HEK293 (cell line): ENCODE data around the gene FKBP7.

Experiments
- KLF7 ChIP-seq: fragments of 450-650 bp; formaldehyde crosslinking; IDR thresholded peaks from 2 replicates; pipeline ENCODE4 v1.5.1; 2016; ENCODE audit warnings: missing biosample characterization, missing genetic modification characterization, borderline replicate concordance
- REPIN1 ChIP-seq: fragments of 450-650 bp; formaldehyde crosslinking; IDR thresholded peaks from 2 replicates; pipeline ENCODE4 v1.5.1; 2017; ENCODE audit warnings: missing biosample characterization, missing genetic modification characterization, low read depth
- YY1 ChIP-seq: fragments of 450-650 bp; formaldehyde crosslinking; IDR thresholded peaks from 2 replicates; pipeline ENCODE4 v1.5.1; 2018; ENCODE audit warnings: missing biosample characterization, missing genetic modification characterization
- ZBTB26 ChIP-seq: fragments of 450-650 bp; formaldehyde crosslinking; optimal IDR thresholded peaks from 2 replicates; pipeline ENCODE3; 2016; ENCODE audit warnings: missing biosample characterization, mild to moderate bottlenecking, missing genetic modification characterization
- ZBTB7A ChIP-seq: fragments of 450-650 bp; formaldehyde crosslinking; IDR thresholded peaks from 2 replicates; pipeline ENCODE4 v1.5.1; 2016; ENCODE audit warnings: low read depth, missing biosample characterization, missing genetic modification characterization
- ZNF266 ChIP-seq: fragments of 450-650 bp; formaldehyde crosslinking; IDR thresholded peaks from 2 replicates; pipeline ENCODE4 v1.5.1; 2016; ENCODE audit warnings: missing biosample characterization, missing genetic modification characterization, low read depth
- ZNF274 ChIP-seq, 2 experiments: fragments of 200-500 bp in 1 of 2; fragments of 450-650 bp in 1 of 2; sonication (Bioruptor generic) in 1 of 2; formaldehyde crosslinking in 1 of 2; IDR thresholded peaks; 2 replicates each; pipeline versions ENCODE4 v1.5.1 to v1.6.1; 2014 to 2016; ENCODE audit warnings: borderline replicate concordance in 1 of 2, inconsistent platforms in 1 of 2, low read length in 1 of 2, missing biosample characterization in 1 of 2, missing genetic modification characterization in 1 of 2
- ZNF529 ChIP-seq: fragments of 450-650 bp; formaldehyde crosslinking; IDR thresholded peaks from 2 replicates; pipeline ENCODE4 v1.5.1; 2017; ENCODE audit warnings: missing genetic modification characterization, missing biosample characterization; ENCODE audit not compliant: insufficient replicate concordance
- ZNF707 ChIP-seq: fragments of 450-650 bp; formaldehyde crosslinking; IDR thresholded peaks from 2 replicates; pipeline ENCODE4 v1.5.1; 2016; ENCODE audit warnings: missing biosample characterization, missing genetic modification characterization
- TF ChIP-seq, protein P1 (sequence below): fragments of 450-650 bp; formaldehyde crosslinking; IDR thresholded peaks from 2 replicates; pipeline ENCODE4 v1.5.1; 2016; ENCODE audit warnings: missing biosample characterization, missing genetic modification characterization

GRCh38 chr2:178506949-178507348, 28.5 kb upstream of the FKBP7 start:
- TF ChIP-seq, protein P1, sequence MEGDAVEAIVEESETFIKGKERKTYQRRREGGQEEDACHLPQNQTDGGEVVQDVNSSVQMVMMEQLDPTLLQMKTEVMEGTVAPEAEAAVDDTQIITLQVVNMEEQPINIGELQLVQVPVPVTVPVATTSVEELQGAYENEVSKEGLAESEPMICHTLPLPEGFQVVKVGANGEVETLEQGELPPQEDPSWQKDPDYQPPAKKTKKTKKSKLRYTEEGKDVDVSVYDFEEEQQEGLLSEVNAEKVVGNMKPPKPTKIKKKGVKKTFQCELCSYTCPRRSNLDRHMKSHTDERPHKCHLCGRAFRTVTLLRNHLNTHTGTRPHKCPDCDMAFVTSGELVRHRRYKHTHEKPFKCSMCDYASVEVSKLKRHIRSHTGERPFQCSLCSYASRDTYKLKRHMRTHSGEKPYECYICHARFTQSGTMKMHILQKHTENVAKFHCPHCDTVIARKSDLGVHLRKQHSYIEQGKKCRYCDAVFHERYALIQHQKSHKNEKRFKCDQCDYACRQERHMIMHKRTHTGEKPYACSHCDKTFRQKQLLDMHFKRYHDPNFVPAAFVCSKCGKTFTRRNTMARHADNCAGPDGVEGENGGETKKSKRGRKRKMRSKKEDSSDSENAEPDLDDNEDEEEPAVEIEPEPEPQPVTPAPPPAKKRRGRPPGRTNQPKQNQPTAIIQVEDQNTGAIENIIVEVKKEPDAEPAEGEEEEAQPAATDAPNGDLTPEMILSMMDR (tag by site-specific recombination): no peak
- TF ChIP-seq YY1 (tag by site-specific recombination): no peak
- no peak for TF ChIP-seq ZNF266
- no peak for TF ChIP-seq ZNF274 (IDR thresholded peaks at IDR 0.05; ENCODE audit: low read length)
- TF ChIP-seq ZNF274 (tag by site-specific recombination; IDR thresholded peaks at IDR 0.05; ENCODE audit: borderline replicate concordance): no peak
- no peak for TF ChIP-seq KLF7
- no peak for TF ChIP-seq ZNF529
- TF ChIP-seq REPIN1 (tag by site-specific recombination): no peak
- no peak for TF ChIP-seq ZNF707 (tag by site-specific recombination)
- TF ChIP-seq ZBTB7A: no peak
- TF ChIP-seq ZBTB26 (tag by site-specific recombination): no peak
